ENCODE measurements around the gene ENOX1. TPM values are rescaled to one million over a fixed set of nuclear protein-coding genes. Genes with fewer than 3 reads are reported as not detected.

Gene ENOX1
- total RNA-seq, 4 donors from 2014 or later, result 3.6 to 18.7 (median 5.7) TPM

DNA sequence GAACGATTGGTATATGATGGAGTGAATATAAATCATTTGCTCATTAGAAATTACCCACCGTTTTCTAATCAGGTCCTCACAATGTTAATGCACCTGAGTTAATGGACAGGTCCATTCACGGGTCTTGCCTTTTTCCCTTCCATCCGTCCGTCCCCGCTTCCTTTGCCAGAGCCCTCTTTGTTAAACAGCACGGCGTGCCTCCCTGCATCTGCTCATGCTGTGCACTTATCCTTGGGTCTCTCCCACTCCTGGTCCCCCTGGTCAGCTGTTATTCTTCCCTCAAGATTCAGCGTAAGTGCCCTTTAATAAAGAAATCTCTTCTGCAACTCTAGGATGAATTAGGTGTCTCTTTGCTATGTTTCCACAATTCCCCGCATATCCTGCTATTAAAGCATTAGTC is 438.9 kb downstream of the ENOX1 start:
- Histone ChIP-seq H3K36me3 (no peaks in the 10 kb centered on the region), H3K27me3 (no peaks in the 10 kb centered on the region), H3K27ac (no peak overlapping the region), H3K4me3 (no peak overlapping the region), H3K9me3 (no peaks in the 10 kb centered on the region), H3K4me1 (no peaks in the 10 kb centered on the region)
- TF ChIP-seq, protein P1, sequence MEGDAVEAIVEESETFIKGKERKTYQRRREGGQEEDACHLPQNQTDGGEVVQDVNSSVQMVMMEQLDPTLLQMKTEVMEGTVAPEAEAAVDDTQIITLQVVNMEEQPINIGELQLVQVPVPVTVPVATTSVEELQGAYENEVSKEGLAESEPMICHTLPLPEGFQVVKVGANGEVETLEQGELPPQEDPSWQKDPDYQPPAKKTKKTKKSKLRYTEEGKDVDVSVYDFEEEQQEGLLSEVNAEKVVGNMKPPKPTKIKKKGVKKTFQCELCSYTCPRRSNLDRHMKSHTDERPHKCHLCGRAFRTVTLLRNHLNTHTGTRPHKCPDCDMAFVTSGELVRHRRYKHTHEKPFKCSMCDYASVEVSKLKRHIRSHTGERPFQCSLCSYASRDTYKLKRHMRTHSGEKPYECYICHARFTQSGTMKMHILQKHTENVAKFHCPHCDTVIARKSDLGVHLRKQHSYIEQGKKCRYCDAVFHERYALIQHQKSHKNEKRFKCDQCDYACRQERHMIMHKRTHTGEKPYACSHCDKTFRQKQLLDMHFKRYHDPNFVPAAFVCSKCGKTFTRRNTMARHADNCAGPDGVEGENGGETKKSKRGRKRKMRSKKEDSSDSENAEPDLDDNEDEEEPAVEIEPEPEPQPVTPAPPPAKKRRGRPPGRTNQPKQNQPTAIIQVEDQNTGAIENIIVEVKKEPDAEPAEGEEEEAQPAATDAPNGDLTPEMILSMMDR (IDR thresholded peaks at IDR 0.05), result no peak
- intact Hi-C loops (cut with DNase I; ENCODE audit: low total_unique reads), result no loop called here
- no peak for DNase-seq

DNA sequence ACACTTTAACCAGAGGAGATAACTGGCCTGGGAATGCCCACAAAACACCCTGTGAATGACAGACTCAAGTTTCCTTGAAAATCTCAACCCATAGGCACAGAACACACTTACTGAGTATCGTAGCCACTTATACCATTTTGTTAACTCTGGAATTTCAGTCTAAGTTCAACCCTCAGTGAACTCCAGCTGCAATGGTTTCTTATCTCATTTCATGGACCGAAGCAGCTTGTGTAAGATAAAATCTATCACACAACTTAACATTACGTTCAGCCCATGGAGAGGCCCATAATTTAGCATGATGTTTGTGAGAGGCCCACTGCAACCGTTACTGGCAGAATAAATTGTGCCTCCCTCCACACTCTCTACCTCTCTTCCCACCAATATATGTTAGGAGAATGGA is 440.3 kb downstream of the ENOX1 start:
- H3K4me1 ChIP-seq, result no peaks in the 10 kb centered on the region
- intact Hi-C loops (cut with DNase I; ENCODE audit: low total_unique reads), result no loop called here
- no peak for DNase-seq
- H3K27me3 ChIP-seq, result no peaks in the 10 kb centered on the region
- no peak overlapping the region for H3K4me3 ChIP-seq
- H3K36me3 ChIP-seq, result no peaks in the 10 kb centered on the region
- H3K27ac ChIP-seq, result no peak overlapping the region
- TF ChIP-seq, protein P1 (IDR thresholded peaks at IDR 0.05), result no peak
- no peak for TF ChIP-seq POLR2A (IDR thresholded peaks at IDR 0.05)
- no peaks in the 10 kb centered on the region for H3K9me3 ChIP-seq

DNA sequence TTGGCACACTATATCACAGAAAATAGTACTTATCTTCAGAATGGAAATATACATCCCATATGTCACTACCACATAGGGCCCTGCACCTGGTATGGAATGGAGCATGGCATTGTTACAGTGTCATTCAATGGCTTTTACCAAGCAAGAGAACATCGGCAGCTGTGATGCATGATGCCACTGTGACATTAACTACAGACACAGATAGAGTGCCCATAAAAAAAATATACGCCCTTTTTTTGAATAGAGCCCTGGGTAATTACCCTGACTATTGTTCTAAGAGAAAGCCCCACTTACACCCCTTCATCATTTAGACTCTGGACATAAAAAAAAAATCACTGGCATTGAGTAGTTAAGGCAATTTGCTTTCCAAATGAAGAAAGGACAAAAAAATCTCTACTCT is 443.1 kb downstream of the ENOX1 start:
- no peaks in the 10 kb centered on the region for H3K4me1 ChIP-seq
- no peak for TF ChIP-seq POLR2A (IDR thresholded peaks at IDR 0.05)
- TF ChIP-seq, protein P1 (IDR thresholded peaks at IDR 0.05), result no peak
- no peak overlapping the region for H3K27ac ChIP-seq
- H3K36me3 ChIP-seq, result no peaks in the 10 kb centered on the region
- intact Hi-C loops (cut with DNase I; ENCODE audit: low total_unique reads), result no loop called here
- DNase-seq, result no peak
- no peaks in the 10 kb centered on the region for H3K27me3 ChIP-seq
- H3K9me3 ChIP-seq, result no peaks in the 10 kb centered on the region
- no peak overlapping the region for H3K4me3 ChIP-seq

DNA sequence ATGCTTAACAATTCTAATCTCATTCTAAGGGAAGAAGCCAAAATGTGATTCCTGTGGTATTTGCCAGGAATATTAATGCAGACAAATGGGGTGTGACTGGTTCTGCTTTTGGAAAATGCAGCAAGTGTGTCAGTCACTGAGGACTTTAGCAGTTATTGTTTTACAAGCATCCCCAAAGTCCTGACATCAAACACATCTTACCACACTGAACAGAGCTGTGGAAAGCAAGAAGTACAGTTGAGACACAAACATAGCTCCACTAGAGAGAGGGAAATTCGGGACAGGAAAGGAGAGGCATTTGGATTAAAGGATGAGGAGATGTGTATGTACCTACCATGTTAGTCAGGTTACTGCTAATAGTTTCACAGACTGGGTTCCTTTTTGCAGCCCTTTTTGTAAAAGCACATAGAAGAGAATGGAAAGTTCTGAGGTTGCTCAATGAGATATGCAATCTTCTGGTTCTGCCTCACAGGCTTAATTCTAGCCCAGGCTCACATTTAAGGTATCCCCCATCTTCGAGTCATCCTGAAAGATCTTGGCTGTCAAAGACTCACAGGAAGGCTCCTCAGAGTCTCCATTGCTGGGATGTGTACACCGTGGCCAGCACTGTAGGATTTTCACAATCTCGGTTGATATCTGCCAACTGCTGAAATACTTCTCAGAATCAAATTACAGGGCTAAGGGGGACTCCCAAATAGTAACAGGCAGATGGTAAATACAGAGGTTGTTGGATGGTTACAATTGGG is 446.8 kb downstream of the ENOX1 start:
- Histone ChIP-seq H3K27ac (no peak overlapping the region), H3K36me3 (no peaks in the 10 kb centered on the region), H3K9me3 (no peaks in the 10 kb centered on the region), H3K27me3 (no peaks in the 10 kb centered on the region), H3K4me3 (no peak overlapping the region), H3K4me1 (no peaks in the 10 kb centered on the region)
- TF ChIP-seq, protein P1 (IDR thresholded peaks at IDR 0.05), result no peak
- no peak for TF ChIP-seq POLR2A (IDR thresholded peaks at IDR 0.05)
- intact Hi-C loops (cut with DNase I; ENCODE audit: low total_unique reads), result no loop called here
- no peak for DNase-seq

DNA sequence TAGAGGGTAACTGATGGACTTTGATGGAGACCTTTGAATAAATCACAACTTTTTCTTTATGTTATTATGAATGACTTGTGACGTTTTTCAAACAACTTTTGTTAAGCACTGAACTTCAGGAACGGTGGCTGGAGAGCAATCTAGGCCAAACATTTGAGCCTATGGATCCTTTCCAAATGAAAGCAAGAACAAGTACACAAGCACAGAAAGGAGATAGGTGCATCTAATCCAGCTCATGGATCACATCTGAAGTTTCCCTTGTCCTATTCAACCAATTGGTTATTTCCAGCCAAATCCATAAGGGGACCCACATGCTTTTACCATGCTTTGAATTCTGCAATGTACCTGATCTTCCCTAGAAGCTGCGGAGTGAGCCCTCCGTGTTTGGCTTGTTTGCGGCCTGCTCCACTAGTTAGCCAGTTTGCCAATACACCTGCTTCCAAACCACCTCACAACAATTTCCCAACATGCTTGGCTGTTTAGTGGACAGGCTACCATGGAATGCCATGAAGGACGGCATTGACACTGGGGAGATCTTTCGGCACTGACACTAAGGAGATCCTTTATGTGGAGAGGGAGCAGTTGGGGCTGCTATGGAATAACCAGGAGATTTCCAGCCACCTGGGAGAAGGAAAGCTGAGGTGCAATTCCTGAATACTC is 447.5 kb downstream of the ENOX1 start:
- Histone ChIP-seq H3K4me3 (no peak overlapping the region), H3K27ac (no peak overlapping the region), H3K4me1 (no peaks in the 10 kb centered on the region), H3K9me3 (no peaks in the 10 kb centered on the region), H3K27me3 (no peaks in the 10 kb centered on the region), H3K36me3 (no peaks in the 10 kb centered on the region)
- intact Hi-C loops (cut with DNase I; ENCODE audit: low total_unique reads), result no loop called here
- DNase-seq, result no peak
- no peak for TF ChIP-seq POLR2A (IDR thresholded peaks at IDR 0.05)
- TF ChIP-seq, protein P1 (IDR thresholded peaks at IDR 0.05), result no peak
